HG03060 (cell line): ENCODE data around the gene PDXK.
"Not testable (repeated sequence)": the region's sequence is repeated elsewhere in the genome, so short reads cannot be mapped to it uniquely, and the experiment has no call there.

Source experiments
- ATAC-seq: cut with Tn5 transposase; IDR thresholded peaks from one replicate; pipeline ENCODE4 v1.9.1; 2021; ENCODE audit warnings: low read depth, moderate number of reproducible peaks; ENCODE audit not compliant: unreplicated experiment

The PDXK gene

DNA sequence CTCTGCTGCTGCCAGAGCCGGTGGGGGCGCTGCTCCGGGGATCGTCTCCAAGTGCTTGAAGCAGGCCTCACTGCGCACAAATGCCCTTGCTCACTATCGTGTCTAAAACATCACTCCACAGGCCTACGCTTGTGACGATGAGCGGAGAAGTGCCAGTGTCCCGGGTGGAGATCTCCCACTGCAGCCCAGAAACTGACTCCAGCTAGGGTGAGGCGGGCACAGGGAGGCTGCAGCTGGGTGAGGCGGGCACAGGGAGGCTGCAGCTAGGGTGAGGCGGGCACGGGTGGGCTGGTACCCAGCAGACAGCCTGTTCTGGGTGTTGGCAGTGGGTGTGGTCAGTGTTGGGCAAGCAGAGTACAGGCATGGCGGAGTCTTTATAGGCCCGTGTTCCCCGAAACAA, 22.7 kb upstream of the PDXK start:
- ATAC-seq, result no peak

DNA sequence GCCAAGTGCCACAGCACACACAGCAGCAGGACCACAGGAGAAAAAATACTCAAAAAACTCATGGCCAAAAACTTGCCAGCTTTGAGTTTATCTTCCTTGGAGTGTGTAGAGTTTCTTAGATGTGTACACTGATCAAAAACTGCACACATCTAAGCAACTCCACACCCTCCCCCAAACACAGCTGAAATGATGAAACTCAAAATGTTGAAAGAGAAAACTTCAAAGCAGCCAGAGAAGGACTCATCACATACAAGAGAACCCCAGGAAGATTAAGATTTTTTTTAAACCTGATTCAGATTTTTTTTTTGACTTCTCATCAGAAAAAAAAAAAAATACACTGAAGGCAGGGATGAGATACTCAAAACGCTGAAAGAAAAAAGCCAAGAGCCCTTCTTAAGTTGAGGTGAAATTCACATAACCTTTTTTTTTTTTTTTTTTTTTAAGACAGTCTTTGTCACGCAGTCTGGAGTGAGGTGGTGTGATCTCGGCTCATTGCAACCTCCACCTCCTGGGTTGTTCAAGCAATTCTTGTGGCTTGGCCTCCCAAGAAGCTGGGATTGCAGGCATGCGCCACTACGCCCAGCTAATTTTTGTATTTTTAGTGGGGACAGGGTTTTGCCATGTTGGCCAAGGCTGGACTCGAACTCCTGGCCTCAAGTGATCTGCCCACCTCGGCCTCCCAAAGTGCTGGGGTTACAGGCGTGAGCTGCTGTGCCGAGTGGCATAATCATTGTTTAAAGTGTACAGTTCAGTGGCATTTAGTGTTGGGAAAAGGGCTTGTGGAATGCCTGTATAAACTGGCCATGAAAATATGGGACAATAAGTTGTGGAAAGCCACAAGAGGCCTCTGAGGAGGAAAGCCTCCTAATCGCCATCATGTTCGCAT, 20.9 kb upstream of the PDXK start:
- ATAC-seq, result no peak

DNA sequence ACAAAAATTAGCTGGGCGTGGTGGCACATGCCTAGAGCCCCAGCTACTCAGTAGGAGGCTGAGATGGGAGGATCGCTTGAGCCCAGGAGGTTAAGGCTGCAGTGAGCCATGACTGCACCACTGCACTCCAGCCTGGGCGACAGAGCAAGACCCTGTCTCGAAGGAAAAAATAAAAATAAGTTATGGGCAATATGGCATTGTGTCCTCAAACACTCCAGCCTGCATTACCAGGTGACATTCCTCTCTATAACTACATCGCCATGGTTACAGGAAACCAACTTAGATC, 19.5 kb upstream of the PDXK start:
- not testable (repeated sequence) for ATAC-seq

DNA sequence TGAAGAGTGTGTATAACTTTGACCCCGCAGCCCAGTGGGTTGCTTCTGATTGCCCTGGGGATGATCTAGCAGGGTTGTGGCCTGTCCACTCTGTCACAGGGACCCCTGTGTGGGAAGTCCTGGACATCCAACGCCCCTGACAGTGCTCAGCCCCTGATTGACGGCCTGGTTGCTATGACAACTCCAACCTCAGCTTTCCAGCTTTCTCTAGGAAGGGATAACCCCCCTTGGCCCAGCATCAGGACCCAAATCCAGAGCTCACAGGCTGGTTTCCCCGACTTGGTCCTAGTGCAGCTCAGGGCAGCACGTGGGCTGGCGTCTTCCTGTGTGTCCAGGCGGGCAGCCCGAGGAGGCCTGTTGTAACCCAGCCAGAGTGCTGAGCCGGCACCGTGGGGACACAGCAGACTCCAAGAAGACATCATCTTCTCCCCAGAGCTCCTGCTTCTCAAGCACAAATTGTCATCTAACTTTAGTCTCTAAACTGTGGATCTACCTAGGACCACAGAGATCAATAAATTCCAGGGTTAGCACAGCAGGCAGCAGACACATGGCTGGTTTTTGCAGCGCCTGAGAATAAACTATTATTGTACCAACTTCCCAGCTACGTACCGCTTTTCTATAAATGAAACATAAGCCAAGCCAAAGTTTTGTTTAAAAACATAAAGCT, 18.9 kb upstream of the PDXK start:
- ATAC-seq, result no peak

DNA sequence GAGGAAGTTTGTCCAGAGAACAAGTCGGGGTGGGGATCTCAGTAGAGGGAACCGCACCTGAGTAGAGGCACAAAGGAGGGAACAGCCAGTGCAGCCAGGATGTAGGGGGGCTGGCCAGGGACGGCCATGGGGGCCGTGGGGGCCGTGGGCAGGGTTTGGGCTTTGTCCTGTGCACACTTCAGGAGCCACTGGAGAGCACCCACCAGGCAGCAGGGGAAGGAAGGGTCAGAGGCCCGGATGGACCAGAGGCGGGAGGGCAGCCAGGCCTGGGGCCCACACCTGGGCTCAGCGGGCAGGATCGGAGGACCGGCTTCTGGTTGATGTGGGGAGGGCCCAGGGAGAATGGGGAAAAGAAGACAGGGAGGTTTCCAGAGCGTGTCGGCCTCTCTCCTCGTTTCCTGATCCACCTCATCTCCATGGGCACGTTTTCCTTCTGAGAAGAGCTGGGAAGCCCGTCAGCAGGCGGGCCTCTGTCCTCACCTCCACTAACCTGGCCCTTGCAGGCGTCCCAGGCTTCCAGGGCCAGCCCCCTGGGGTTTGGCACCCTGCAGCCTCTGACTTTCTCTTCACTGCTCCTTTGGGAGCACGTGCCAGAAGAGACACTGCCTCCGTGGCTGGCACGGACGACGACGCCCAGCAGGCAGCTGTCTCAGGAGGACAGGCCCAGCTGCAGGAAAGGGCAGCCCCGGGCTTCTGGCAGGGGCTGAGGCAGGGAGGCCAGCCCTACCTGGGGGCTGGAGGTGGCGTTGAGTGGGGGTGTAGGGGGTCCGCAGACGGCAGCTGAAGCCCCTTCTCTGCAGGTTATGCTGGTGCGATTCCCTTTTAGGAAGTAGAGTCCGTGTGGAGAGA, 16.8 kb upstream of the PDXK start:
- no peak for ATAC-seq

DNA sequence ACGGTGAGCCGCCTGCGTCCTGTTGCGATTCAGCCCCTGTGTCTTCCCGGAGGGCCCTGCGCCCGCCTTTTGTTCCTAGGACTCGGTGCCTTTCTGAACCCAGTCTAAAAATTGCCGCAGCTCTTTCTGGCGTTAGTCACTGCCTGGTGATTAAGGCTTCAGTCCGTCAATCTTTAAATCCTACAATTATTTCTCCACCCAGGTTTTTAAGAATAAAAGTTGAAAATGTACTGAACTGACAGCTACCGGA, 16.2 kb upstream of the PDXK start:
- no peak for ATAC-seq

DNA sequence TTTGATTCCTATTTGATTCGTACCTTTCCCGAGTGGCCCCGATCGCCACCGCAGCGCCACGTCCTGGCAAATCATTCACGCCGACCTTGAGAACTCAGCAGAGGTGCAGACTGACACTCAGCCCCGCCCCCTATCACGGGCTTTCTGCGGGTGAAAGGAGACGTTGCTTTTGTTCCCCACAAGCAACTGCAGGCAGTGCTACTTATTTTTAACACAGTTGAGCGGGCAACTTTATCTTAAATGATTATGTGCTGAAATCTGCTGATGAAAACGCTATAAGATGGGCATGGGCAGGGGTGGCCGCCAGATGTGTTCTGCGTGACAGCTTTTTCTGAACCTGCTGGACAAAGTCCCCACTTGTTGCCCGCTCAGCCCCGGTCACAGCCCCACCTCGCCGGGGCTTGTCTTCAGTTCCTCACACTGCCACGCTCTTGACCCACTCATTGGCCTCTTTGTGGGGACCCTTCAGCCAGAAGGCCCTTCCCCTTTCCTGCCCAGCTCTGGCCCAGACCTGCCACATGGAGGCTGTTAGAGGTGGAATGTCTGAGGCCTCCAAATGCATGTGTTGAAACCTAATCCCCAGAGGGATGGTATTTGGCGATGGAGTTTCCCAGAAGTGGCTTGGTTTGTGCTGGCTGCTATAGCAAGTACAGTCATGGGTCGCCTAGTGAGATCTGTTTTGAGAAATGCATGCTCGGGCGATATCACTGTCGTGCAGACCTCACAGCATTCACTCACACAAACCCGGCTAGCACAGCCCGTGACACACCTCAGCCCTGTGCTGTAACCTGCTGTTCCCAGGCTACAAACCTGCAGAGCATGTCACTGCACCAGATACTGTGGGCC, 15.7 kb upstream of the PDXK start:
- no peak for ATAC-seq

DNA sequence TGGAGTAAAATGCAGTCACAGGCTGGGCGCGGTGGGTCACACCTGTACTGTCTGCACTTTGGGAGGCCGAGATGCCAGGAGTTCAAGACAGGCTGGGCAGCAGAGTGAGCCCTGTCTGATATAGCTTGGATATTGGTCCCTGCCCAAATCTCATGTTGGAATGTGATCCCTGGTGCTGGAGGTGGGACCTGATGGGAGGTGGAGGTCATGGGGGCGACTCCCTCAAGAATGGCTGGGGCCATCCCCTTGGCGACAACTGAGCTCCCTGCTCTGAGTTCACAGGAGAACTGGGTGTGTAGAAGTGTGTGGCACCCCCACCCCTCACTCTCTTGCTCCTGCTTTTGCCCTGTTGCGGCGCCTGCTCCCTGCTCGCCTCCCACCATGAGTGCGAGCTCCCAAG, 11.5 kb upstream of the PDXK start:
- no peak for ATAC-seq

DNA sequence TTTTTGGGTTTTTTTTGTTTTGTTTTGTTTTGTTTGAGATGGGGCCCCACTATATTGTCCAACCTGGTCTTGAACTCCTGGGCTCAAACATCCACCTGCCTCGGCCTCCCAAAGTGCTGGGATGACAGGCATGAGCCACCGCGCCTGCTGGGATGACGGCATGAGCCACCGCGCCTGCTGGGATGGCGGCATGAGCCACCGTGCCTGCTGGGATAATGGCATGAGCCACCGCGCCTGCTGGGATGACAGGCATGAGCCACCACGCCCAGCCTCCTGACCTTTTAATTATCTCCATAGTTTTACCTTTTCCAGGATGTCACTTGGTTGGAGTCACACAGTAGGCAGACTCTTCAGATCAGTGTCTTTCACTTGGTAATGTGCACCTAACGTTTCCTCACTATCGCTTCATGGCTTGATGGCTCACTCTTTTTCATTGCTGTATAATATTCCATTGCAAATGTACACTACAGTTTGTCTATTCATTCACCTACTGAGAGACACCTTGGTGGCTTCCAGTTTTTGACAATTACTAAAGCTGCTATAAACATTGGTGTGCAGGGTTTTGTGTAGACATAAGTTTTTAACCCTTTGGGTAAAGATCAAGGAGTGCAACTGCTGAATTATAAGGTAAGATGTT, 10.1 kb upstream of the PDXK start:
- ATAC-seq, result no peak

DNA sequence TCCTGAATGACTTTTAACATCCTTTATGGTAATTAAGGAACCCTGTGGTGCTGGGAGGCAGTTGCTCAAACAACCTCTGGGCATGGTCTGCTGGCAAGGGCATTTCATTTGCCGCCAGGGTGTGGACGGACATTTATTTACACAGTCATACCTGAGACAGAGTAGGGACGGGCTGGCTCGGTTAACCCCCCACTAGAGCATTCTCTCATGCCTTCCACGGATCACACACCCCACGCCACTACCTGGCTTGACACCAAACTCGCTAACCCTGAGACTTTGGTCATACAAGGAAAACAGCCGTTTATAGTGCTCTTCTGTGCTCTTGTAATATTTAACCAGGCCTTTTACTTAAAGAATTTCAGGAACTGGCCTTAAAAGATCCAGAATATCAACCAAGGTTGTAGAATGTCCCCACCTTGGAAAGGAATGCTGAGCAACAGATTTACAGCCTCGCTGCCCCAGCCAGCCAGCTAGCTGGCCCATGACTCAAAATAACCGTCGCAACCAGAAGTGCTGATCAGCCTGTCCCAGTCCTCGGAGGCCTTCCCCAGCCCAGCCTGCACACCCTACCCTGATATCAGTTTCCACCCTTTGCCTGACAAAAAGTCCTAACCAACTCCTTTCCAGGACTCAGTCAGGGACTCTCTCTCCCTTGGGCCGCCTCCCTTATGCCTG, 6.5 kb upstream of the PDXK start:
- ATAC-seq, result no peak

DNA sequence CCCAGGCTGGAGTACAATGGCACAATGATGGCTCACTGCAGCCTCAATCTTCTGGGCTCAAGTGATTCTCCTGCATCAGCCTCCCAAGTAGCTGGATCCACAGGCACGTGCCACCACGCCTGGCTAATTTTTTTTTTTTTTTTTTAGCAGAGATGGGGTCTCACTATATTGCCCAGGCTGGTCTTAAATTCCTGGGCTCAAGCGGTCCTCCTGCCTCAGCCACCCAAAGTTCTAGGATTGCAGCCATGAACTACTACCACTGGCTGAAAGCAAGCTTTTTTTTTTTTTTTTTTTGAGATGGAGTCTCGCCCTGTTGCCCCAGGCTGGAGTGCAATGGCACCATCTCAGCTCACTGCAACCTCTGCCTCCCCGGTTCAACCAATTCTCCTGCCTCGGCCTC, 5.8 kb upstream of the PDXK start:
- ATAC-seq, result not testable (repeated sequence)

DNA sequence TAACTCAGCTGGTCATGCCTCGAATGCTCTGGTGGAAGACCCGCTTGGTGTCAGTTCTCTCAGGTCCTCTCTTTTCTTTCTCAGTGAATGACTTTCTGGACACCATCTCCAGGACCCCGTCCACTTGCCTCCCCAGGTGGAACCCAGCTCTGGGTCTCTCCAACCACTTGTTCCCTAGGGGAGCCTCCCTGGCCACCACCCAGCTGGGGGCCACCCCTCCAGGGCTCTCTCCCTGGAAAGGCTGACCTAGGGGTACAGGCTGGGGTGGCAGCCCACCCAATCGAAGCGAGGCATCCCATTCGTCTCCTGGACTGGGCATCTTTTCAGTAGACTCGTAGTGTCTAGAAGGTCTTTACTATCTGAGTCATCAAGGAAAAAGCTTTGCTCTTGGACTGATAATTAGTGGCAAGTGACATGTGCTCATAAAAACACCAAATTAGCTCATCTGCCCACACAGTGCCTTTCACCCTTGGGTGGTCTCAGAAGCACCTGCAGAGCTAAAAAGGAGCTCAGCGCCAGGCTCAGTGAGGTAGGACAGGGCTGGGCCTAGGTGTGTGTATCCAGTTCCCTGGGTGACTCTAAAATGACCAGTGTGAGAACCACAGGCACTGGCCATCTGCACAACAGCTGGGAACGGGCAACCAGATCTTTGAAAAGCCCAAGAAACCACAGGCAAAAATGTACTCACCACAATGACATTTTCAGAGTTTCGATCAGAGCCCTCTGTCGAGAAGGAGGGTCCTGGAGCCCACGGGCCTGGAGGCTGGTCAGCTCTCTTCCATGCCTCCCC, 2.4 kb upstream of the PDXK start:
- ATAC-seq, result no peak

DNA sequence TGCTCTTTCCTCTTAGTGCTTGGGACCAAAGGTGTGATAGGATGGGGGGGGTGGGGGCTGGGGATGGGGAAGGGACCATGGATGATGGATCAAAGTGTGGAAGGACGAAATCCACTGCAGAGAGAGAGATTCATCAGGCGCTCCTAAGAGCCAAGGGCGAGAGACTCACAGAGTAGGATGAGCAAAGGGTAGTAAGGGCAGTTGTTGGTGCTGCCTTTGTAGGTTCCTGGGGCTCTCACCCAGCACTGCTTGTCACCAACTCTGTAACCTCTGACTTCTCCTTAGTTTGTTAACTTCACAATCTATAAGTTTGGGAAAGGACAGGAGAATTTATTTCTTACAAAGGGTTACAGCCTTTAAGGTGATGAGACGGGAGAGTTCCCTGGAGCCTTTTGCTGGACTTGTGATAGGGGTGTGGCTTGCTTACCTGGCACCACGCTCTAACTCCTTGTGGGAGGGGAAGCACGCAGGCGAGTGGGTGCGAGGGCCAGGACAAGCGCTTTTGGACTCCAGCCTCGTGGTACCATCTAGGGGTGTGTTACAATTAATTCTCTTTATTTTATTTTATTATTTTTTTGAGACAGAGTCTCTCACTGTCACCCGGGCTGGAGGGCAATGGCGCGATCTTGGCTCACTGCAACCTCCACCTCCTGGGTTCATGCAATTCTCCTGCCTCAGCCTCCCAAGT, 1.6 kb upstream of the PDXK start:
- no peak for ATAC-seq

DNA sequence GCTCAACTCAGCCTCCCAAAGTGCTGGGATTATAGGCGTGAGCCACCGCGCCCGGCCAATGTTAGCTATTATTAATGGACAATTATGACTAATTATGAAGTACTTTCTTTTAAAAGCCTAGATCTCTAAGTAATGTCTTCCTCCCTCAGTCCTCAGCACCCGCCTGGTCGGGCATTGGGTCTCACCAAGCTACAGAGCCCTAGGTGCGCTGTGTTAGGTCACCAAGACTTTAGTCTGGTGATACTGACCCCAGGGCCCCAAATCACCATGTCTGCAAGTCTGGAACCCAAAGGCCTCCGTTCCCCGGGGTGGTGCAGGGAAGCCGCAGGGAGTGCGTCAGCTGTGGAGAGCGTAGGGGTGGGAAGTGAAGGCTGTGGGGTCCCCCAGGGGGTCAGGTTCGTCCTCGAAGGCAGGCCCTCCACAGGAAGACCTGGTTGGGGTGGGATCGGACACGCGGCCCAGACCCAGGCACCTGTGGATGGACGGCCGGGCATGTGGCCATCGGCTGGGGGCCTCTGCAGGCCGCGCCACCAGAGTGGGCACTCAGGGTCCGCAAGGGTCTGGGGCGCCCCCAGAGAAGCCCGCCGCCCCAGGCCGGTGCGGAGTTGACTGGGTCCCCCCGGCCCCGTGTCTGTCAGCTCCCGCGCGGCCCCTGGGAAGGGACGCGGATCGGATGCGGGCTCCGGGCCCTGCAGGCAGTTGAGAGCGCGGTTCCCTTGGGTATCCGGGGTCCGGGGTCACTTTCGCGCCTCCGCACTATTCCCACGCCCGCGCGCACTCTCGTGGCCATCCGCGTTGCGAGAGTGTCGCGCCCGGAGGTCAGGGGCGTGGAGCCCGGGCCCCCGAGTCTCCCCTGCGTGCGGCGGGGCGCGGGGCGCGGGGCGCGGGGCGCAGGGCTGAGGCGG, 710 bp upstream of the PDXK start:
- ATAC-seq, result no peak

DNA sequence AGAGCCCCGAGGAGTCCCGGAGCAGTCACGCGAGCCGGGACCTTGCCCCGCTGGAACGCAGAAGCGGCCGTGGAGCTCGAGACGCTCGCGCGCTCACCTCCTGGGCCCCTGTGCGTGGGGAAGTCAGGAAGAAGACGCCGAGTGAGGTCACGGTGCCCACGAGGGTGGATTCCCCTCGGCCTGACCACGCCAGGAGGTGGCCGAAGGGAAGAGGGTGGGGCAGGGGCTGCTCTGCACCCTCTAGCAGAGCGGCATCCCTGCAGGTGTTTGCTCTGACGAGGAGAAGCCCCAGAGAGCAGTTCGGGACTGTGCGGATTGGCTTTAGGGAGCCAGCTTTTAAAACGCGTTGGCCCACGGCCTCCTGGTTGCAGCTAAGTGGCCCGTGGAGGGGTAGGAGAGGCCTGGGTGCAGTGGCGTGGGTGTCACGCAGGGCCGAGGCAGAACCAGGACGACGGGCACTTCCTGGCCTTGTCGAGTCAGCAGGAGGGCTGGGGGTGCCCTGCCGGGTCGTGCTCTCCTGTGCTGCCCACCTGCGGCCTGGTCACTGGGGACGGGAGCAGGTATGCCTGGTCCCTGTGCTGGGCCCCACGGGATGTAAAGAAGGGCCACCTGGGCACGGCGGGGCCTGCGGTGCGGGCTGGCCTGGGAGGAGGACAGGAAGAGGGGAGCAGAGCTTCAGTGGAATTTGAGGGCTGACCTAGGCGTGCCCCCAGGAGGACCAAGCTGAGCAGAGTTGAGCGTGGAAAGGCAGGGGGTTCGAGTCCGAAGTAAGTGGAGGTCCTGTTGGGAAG, 1.0 kb downstream of the PDXK start:
- ATAC-seq, result no peak

DNA sequence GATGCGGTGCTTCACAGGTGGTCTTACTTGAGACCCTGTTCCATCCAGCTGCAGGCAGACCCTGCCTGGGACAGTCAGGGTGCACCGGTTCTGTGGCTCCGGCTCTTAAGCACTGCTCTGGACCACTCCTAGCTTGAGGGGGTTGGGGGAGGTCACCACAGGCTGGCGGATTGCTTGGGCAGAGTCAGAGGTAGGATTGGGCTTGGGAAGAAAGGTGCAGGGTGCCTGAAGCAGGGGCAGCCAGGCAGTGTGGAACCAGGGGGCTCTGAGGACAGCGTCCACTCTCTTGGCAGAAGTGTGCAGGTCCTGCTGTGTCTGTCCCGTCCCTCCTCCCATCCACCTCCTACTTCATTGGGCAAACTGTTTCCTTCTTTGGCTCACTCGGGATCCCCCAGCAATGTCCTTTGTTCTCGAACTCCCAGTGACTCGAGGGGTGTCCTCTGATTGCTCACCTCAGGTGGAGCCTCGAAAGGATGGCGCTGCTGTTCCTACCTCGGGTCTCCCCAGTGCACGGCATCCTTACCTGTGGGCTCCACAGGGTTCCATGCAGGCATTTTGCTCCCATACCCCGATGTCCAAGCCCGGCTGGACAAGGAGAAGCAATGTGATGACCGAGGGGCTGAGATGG, 1.7 kb downstream of the PDXK start:
- ATAC-seq, result no peak
